Measurements from ENCODE around the gene ME2.

DNA sequence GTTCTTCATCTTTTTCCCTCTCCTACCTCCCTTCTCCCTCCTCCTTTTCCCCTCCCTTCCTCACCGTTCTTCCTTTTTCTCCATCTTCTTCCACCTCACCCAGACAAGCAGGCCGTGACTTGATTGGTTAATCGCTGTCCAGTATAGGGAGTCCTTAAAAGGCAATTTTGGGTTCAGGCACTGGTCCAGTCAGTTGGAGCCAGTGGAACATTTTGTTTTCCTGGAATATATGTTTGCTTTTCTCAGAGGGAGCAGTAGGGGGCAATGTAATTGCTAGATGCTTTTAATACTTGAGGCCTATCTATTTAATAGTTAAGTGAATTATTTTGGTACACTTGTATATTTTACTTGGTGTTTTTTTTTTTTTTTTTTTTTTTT is 103.9 kb downstream of the ME2 start:
- TF ChIP-seq, protein P1, sequence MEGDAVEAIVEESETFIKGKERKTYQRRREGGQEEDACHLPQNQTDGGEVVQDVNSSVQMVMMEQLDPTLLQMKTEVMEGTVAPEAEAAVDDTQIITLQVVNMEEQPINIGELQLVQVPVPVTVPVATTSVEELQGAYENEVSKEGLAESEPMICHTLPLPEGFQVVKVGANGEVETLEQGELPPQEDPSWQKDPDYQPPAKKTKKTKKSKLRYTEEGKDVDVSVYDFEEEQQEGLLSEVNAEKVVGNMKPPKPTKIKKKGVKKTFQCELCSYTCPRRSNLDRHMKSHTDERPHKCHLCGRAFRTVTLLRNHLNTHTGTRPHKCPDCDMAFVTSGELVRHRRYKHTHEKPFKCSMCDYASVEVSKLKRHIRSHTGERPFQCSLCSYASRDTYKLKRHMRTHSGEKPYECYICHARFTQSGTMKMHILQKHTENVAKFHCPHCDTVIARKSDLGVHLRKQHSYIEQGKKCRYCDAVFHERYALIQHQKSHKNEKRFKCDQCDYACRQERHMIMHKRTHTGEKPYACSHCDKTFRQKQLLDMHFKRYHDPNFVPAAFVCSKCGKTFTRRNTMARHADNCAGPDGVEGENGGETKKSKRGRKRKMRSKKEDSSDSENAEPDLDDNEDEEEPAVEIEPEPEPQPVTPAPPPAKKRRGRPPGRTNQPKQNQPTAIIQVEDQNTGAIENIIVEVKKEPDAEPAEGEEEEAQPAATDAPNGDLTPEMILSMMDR (IDR thresholded peaks at IDR 0.05): no peak
- no peak for TF ChIP-seq POLR2A (IDR thresholded peaks at IDR 0.05)
